Erythroblast (primary cell): ENCODE results near the gene ITK.

Source experiments
- GATA1 ChIP-seq: IDR thresholded peaks from 2 replicates; pipeline ENCODE4 v1.6.1; 2011; ENCODE audit warnings: low read depth, mild to moderate bottlenecking, control low read depth, low read length, moderate library complexity
- POLR2A ChIP-seq: IDR thresholded peaks from 2 replicates; pipeline ENCODE4 v1.6.1; 2011; ENCODE audit warnings: mild to moderate bottlenecking, low read length

DNA sequence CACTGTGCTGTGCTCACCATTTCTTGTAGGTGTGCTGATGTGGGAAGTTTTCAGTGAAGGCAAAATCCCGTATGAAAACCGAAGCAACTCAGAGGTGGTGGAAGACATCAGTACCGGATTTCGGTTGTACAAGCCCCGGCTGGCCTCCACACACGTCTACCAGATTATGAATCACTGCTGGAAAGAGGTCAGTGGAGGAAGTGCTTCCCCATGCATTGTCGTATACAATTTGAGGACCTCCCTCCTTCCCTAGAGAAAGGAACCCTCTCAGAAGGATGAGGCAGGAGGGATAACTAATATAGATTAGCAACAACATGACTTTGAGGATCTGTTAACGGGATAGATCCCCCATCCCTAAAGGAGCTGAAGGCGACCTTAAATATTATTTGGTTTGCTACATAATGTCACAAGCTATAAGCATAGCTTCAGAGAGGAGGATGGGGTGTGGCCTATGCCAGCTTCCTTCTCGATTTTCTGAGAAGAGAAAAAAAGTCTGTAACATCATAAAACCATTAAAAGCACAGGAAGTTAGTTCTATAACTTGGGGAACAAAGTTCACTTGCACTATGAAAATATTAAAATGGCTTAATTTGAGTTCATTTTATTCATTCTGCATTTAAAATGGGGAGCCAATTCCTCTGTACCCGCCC is 68.3 kb downstream of the ITK start:
- no peak for TF ChIP-seq POLR2A
- TF ChIP-seq GATA1: no peak
